GM10248 (cell line): ENCODE measurements around the gene PCDHA1.

Experiments used
- CTCF ChIA-PET: fragments of 300-600 bp; sonication (Branson Sonifier 250); formaldehyde crosslinking; extraction: SDS; loops from one replicate; lab custom pipeline; 2021; ENCODE audit warnings: antibody characterized with exemption; lab: Yijun Ruan, JAX
- POLR2A ChIA-PET: fragments of 350-650 bp; sonication (Branson Sonifier 250); formaldehyde crosslinking; extraction: SDS; loops from one replicate; lab custom pipeline; 2020; ENCODE audit warnings: antibody characterized with exemption; lab: Yijun Ruan, JAX
- DNase-seq: peaks from one replicate; pipeline ENCODE4 v3.0.0; 2012; ENCODE audit errors: extremely low spot score
- TF ChIP-seq, protein P1 (sequence below): IDR thresholded peaks from 2 replicates; pipeline ENCODE4 v1.5.1; 2012; ENCODE audit warnings: mild to moderate bottlenecking, low read depth; ENCODE audit errors: extremely low read depth, missing control alignments, control extremely low read depth

The PCDHA1 gene

DNA sequence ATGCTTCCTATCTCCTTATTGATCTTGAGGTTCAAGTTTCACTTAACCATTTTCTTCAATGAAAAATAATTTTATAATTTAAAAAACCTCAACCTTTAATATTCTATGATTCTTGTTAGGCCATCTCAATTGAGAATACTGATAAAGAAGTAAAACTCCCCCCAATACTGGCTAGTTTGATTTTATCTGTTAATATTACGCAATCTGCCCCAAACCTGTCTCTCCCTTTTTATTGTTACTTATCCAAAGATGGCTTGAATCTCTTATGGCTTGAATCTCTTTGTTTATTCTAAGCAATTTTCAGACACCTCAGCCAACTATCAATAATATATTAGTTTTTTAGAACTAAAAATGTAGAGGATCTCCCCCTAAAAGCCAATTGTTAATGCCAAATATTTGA is 176.2 kb downstream of the PCDHA1 start:
- ChIA-PET CTCF (interaction anchor here (0.9 kb wide), 1 partner anchor 9 kb away, joined by 3 read pairs; no protein-coding TSS in a partner anchor), POLR2A (no interaction called here)

DNA sequence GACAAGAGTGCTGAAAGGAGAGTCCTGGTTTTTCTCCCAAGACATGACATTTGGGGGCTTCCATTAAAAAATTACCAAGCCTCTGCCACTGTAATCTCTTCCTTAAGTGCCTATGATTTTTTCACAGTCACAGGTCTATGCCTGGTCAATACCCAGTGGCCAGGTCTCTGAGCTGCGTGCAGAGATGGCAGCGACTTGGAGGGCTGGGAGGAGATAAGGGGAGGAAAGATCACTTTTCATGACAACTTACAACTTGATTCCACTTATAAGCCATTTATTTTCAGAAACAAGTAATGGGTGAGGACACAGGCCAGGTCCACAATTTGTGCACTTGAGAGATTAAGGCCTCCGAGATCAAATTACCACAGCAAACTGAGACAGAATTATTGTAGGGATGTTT is 178.4 kb downstream of the PCDHA1 start:
- DNase-seq = no peak
- ChIA-PET POLR2A (no interaction called here), CTCF (no interaction called here)
- TF ChIP-seq, protein P1, sequence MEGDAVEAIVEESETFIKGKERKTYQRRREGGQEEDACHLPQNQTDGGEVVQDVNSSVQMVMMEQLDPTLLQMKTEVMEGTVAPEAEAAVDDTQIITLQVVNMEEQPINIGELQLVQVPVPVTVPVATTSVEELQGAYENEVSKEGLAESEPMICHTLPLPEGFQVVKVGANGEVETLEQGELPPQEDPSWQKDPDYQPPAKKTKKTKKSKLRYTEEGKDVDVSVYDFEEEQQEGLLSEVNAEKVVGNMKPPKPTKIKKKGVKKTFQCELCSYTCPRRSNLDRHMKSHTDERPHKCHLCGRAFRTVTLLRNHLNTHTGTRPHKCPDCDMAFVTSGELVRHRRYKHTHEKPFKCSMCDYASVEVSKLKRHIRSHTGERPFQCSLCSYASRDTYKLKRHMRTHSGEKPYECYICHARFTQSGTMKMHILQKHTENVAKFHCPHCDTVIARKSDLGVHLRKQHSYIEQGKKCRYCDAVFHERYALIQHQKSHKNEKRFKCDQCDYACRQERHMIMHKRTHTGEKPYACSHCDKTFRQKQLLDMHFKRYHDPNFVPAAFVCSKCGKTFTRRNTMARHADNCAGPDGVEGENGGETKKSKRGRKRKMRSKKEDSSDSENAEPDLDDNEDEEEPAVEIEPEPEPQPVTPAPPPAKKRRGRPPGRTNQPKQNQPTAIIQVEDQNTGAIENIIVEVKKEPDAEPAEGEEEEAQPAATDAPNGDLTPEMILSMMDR = no peak

More for the DNA sequence above, 176.2 kb downstream of the PCDHA1 start:
- TF ChIP-seq, protein P1 = no peak
- DNase-seq = no peak

DNA sequence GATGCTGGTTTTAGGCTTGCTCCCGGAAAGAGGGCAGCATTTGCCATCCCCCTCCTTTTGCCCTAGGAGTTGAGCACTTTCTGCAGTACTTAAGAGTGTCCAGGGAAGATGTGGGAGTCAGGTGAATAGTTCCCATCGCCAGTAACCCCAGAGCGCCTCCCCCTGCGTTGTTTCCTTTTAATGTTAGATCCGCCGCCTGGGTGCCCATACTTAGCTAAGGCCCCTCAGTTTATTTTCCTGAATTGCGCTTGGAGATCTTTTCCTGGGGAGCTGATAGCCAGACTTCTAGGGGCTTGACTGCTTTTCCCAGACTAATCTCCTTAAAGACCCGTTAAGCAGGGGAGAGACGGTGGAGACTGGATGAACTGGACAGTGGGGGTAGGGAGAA is 180.0 kb downstream of the PCDHA1 start:
- TF ChIP-seq, protein P1 = no peak
- ChIA-PET POLR2A (no interaction called here), CTCF (no interaction called here)
- no peak for DNase-seq

DNA sequence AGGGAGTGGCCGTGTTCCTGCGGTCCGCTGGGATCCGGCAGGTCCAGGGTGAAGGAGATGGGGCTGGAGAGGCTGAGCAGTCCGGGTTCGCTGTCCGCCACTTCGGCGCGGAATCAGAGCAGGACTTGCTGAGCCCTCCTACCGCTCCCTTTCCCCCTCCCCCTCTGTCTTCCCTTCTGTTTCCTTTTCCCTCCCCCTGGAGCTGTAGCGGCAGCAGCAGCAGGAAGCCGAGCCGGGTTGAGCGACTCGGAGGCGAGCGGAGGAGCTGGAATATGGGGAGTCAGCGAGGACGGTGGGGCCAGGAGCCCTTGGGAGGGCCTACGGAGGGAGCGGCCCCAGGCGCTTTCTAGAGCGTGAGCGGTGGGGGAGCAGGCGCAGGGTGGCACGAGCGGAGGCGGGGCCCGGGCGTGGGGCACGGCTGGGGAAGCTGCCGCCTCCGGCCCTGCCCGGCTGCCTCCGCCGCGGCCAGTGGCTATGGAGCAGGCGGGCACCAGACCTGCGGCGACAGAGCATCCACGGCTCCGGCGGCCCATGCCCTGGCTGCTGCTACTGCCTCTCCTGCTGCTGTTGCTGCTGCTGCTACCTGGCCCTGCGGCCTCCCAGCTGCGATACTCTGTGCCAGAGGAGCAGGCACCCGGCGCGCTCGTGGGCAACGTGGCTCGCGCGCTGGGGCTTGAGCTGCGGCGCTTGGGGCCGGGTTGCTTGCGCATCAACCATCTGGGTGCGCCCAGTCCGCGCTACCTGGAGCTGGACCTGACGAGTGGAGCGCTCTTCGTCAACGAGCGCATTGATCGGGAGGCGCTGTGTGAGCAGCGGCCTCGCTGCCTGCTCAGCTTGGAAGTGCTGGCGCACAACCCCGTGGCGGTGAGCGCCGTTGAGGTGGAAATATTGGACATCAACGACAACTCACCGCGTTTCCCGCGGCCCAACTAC is 180.6 kb downstream of the PCDHA1 start, which contains the start of gene PCDHAC2:
Gene PCDHAC2, plus strand, starts transcription at position 184 of the 933 bp plus-strand sequence. Its CDS starts 291 bp downstream, at position 475.
- TF ChIP-seq, protein P1 = no peak
- CTCF ChIA-PET = no interaction called here
- POLR2A ChIA-PET = no interaction called here
- no peak for DNase-seq

DNA sequence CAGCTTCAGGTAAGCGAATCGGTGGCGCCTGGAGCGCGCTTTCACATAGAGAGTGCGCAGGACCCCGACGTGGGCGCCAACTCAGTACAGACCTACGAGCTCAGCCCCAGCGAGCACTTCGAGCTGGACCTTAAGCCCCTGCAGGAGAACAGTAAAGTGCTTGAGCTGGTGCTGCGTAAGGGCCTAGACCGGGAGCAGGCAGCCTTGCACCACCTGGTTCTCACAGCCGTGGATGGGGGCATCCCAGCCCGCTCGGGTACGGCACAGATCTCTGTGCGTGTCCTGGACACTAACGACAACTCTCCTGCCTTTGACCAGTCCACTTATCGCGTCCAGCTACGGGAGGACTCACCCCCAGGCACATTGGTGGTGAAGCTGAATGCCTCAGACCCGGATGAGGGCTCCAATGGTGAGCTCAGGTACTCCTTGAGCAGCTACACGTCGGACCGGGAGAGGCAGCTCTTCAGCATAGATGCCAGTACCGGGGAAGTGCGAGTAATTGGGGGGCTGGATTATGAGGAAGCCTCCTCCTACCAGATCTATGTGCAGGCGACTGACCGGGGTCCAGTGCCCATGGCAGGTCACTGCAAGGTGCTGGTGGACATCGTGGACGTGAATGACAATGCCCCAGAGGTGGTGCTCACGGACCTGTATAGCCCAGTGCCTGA is 181.4 kb downstream of the PCDHA1 start:
- DNase-seq = no peak
- CTCF ChIA-PET = interaction anchor here (1.4 kb wide), 1 partner anchor 11 kb away, joined by 3 read pairs; no protein-coding TSS in a partner anchor
- TF ChIP-seq, protein P1 = no peak
- POLR2A ChIA-PET = no interaction called here

DNA sequence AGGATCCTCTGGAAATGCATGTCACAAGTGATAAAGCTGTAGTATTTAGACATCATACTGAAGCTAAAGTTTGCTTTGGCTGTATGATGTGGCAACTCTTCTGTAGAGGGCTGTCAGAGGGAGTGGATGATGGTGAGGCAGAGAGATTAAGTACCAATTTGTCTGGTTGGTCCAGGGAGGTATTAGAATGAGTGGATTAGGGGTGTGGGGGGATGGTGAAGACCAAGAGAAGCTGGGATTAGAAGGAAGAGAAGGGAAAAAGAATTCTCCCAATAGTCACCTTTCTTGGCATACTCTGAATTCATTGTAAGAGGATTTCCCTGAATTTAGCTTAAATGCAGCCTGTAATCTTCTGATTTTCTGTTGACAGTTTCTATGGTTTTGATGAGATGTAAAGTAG is 183.9 kb downstream of the PCDHA1 start:
- DNase-seq = no peak
- POLR2A ChIA-PET = no interaction called here
- CTCF ChIA-PET = interaction anchor here (0.8 kb wide), 1 partner anchor 9 kb away, joined by 3 read pairs; no protein-coding TSS in a partner anchor
- TF ChIP-seq, protein P1 = no peak
